RCC 7860 (cell line): ENCODE results near the gene HOXD10.
A peak's percentile ranks its signal among the peaks of the same experiment; 100 is the strongest.

Source experiments
- DNase-seq: peaks from one replicate; pipeline ENCODE4 v3.0.0-alpha.2; 2015; ENCODE audit warnings: low spot score
- FAIRE-seq: peaks from 2 replicates; lab custom pipeline; 2012; peaks lifted over from hg19 to GRCh38; lab: Jason Lieb, UNC

HOXD10 gene

GRCh38 chr2:176094349-176094748 lies 22.2 kb upstream of the HOXD10 start:
- FAIRE-seq (no peak), DNase-seq (no peak)

GRCh38 chr2:176095421-176095820 lies 21.2 kb upstream of the HOXD10 start:
- FAIRE-seq (no peak), DNase-seq (no peak)

- no peak for FAIRE-seq
- DNase-seq: no peak
Observed at GRCh38 chr2:176096243-176096985, 20.2 kb upstream of the HOXD10 start.

GRCh38 chr2:176096986-176097819 lies 19.4 kb upstream of the HOXD10 start:
- FAIRE-seq (no peak), DNase-seq (peak; percentile 74)

- FAIRE-seq: no peak
- DNase-seq: no peak
Observed at GRCh38 chr2:176097820-176098365, 18.7 kb upstream of the HOXD10 start.

- FAIRE-seq (no peak), DNase-seq (no peak)
Observed at GRCh38 chr2:176098366-176099158, 18.0 kb upstream of the HOXD10 start.

- DNase-seq (no peak), FAIRE-seq (no peak)
Observed at GRCh38 chr2:176099159-176099727, 17.3 kb upstream of the HOXD10 start.

GRCh38 chr2:176099728-176100546 lies 16.6 kb upstream of the HOXD10 start, which contains the start of gene HOXD12:
HOXD12 (plus strand) TSS chr2:176099795; CDS start chr2:176099802, 7 bp downstream.
- FAIRE-seq: no peak

GRCh38 chr2:176100547-176101140 lies 15.9 kb upstream of the HOXD10 start:
- no peak for FAIRE-seq
- DNase-seq: no peak

More at GRCh38 chr2:176099728-176100546, 16.6 kb upstream of the HOXD10 start, which contains the start of gene HOXD12:
- DNase-seq: no peak

- DNase-seq (no peak), FAIRE-seq (no peak)
Observed at GRCh38 chr2:176101216-176101830, 15.3 kb upstream of the HOXD10 start.

GRCh38 chr2:176101842-176102241 lies 14.7 kb upstream of the HOXD10 start:
- DNase-seq (no peak), FAIRE-seq (no peak)

- FAIRE-seq (no peak), DNase-seq (no peak)
Observed at GRCh38 chr2:176102309-176102866, 14.2 kb upstream of the HOXD10 start.

- FAIRE-seq (no peak), DNase-seq (no peak)
Observed at GRCh38 chr2:176103194-176103593, 13.4 kb upstream of the HOXD10 start.

GRCh38 chr2:176103742-176104315 lies 12.7 kb upstream of the HOXD10 start:
- DNase-seq: no peak
- no peak for FAIRE-seq

- DNase-seq (peak; percentile 90), FAIRE-seq (peak; percentile 90)
Observed at GRCh38 chr2:176104316-176105077, 12.1 kb upstream of the HOXD10 start.

GRCh38 chr2:176105078-176105729 lies 11.4 kb upstream of the HOXD10 start:
- DNase-seq (peak; percentile 21), FAIRE-seq (no peak)
